ENCODE measurements around the gene ZNF385D.

- TF ChIP-seq CTCF (IDR thresholded peaks at IDR 0.05) (no peak), POLR2A (IDR thresholded peaks at IDR 0.05) (no peak)
Observed at GRCh38 chr3:21446945-21447475, 304.0 kb downstream of the ZNF385D start.

Measured in testis (tissue), 2 donors.